ENCODE data around the gene POFUT1.

POFUT1 gene

DNA sequence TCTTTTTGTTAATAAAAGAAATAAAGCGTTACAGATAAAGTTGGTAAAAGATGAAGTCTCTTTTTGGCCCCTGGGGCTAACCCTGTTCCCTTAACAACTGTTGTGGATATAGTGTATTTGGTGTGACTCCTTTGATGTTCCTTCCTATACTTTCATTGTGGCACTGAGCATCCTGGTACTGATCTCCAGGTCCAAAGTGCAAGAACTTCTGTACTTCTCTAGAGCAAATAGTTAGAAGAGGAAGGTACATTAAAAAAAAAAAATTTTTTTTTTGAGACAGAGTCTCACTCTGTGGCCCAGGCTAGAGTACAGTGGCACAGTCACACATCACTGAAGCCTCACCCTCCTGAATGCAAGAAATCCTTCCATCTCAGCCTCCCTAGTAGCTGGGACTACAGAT is 6.2 kb downstream of the POFUT1 start:
- Histone ChIP-seq H3K9me3 (ENCODE audit: control insufficient read depth, low read length) (no peaks in the 10 kb centered on the region), H3K4me1 (ENCODE audit: control insufficient read depth, insufficient read depth, low read length) (peaks cover 10% of the 10 kb centered on the region), H3K9ac (ENCODE audit: low read length) (no peak overlapping the region), H3K4me3 (ENCODE audit: low read length) (no peak overlapping the region), H3K27me3 (replicated peaks; ENCODE audit: control insufficient read depth, insufficient read depth, low read length) (no peaks in the 10 kb centered on the region), H3K36me3 (ENCODE audit: control insufficient read depth, insufficient read depth, low read length, severe bottlenecking) (peaks cover 61% of the 10 kb centered on the region)
- no peak for DNase-seq (ENCODE audit: low read depth)

DNA sequence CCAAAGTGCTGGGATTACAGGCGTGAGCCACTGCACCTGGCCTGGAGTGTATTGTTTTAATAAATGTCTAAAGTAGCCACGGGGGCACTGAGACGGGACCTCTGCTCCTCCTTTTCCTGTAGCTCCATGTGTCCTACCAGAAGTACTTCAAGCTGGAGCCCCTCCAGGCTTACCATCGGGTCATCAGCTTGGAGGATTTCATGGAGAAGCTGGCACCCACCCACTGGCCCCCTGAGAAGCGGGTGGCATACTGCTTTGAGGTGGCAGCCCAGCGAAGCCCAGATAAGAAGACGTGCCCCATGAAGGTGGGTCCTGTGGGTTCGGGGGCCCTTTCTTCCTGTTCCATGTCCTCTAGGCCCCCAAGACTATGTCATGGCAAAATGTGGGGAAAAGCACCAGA is 7.5 kb downstream of the POFUT1 start:
- Histone ChIP-seq H3K4me3 (ENCODE audit: low read length) (no peak overlapping the region), H3K9ac (ENCODE audit: low read length) (no peak overlapping the region), H3K27me3 (replicated peaks; ENCODE audit: control insufficient read depth, insufficient read depth, low read length) (no peaks in the 10 kb centered on the region), H3K4me1 (ENCODE audit: control insufficient read depth, insufficient read depth, low read length) (peaks cover 3% of the 10 kb centered on the region), H3K36me3 (ENCODE audit: control insufficient read depth, insufficient read depth, low read length, severe bottlenecking) (peaks cover 62% of the 10 kb centered on the region), H3K9me3 (ENCODE audit: control insufficient read depth, low read length) (no peaks in the 10 kb centered on the region)
- no peak for DNase-seq (ENCODE audit: low read depth)

DNA sequence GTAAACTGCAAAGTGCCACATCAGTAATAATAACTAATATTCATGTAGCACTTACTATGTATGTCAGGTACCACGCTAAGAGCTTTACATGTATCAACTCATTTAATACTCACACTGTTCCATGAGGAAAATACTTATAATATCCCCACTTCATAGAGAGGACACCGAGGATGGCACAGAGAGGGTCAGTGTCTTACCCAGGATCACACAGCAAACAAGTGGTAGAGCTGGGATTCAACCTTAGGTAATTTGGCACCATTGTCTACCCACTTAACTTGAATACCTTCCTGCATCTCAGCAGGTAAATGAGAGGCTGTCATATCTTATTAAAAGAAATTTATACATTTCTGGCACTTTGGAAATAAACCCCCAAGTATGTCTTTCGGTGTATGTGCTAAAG is 8.0 kb downstream of the POFUT1 start:
- Histone ChIP-seq H3K4me3 (ENCODE audit: low read length) (no peak overlapping the region), H3K27me3 (replicated peaks; ENCODE audit: control insufficient read depth, insufficient read depth, low read length) (no peaks in the 10 kb centered on the region), H3K9ac (ENCODE audit: low read length) (no peak overlapping the region), H3K9me3 (ENCODE audit: control insufficient read depth, low read length) (no peaks in the 10 kb centered on the region), H3K4me1 (ENCODE audit: control insufficient read depth, insufficient read depth, low read length) (peaks cover 3% of the 10 kb centered on the region), H3K36me3 (ENCODE audit: control insufficient read depth, insufficient read depth, low read length, severe bottlenecking) (peaks cover 58% of the 10 kb centered on the region)
- no peak for DNase-seq (ENCODE audit: low read depth)

DNA sequence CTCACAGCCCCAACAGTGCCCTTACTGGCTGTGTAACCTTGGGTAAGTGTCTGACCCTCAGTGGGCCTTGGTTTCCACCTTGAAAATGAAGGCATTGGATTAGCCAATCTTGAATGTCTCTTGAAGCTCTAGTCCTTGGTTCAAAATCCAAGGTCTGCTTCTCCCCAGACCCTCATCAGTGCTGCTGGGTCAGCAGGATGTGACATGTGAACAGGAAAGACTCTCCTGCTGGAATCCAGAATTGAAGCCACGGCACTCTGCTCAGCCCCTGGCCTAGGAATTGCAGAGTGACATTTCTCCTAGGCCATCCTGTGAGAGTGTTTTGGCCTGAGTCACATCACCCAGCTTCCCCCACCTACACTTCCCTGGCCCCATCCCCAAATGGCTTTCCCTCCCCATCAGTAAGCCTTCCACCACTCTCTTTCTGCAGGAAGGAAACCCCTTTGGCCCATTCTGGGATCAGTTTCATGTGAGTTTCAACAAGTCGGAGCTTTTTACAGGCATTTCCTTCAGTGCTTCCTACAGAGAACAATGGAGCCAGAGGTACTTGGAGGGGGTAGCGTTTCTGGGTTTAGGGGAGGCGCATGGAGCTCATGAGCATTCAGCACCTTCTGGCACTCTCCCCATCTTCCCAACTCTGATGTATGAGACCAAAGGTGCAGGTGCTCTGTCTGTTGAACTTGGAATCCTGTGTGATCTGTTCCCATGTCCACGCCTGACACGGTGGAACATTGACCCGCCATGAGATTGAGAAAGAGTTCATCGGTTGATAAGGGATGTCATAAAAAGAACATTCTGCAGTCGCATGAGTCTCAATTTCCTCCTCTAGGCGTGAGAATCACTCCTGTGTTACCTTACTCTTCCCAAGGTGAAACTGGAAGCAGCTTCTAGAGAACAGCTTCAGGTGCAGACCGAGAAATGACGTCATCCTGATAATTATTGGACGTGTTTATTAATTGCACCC is 8.8 kb downstream of the POFUT1 start:
- Histone ChIP-seq H3K36me3 (ENCODE audit: control insufficient read depth, insufficient read depth, low read length, severe bottlenecking) (peaks cover 61% of the 10 kb centered on the region), H3K27me3 (replicated peaks; ENCODE audit: control insufficient read depth, insufficient read depth, low read length) (no peaks in the 10 kb centered on the region), H3K4me1 (ENCODE audit: control insufficient read depth, insufficient read depth, low read length) (peaks cover 3% of the 10 kb centered on the region), H3K9ac (ENCODE audit: low read length) (no peak overlapping the region), H3K4me3 (ENCODE audit: low read length) (no peak overlapping the region), H3K9me3 (ENCODE audit: control insufficient read depth, low read length) (no peaks in the 10 kb centered on the region)
- no peak for DNase-seq (ENCODE audit: low read depth)

- H3K27me3 ChIP-seq (replicated peaks; ENCODE audit: control insufficient read depth, insufficient read depth, low read length) = no peaks in the 10 kb centered on the region
- no peak overlapping the region for H3K4me3 ChIP-seq (ENCODE audit: low read length)
- no peaks in the 10 kb centered on the region for H3K9me3 ChIP-seq (ENCODE audit: control insufficient read depth, low read length)
- DNase-seq (ENCODE audit: low read depth) = no peak
- peaks cover 64% of the 10 kb centered on the region for H3K36me3 ChIP-seq (ENCODE audit: control insufficient read depth, insufficient read depth, low read length, severe bottlenecking)
- no peak overlapping the region for H3K9ac ChIP-seq (ENCODE audit: low read length)
- peaks cover 3% of the 10 kb centered on the region for H3K4me1 ChIP-seq (ENCODE audit: control insufficient read depth, insufficient read depth, low read length)
Observed at GRCh38 chr20:32218156-32218900, 10.6 kb downstream of the POFUT1 start.

DNA sequence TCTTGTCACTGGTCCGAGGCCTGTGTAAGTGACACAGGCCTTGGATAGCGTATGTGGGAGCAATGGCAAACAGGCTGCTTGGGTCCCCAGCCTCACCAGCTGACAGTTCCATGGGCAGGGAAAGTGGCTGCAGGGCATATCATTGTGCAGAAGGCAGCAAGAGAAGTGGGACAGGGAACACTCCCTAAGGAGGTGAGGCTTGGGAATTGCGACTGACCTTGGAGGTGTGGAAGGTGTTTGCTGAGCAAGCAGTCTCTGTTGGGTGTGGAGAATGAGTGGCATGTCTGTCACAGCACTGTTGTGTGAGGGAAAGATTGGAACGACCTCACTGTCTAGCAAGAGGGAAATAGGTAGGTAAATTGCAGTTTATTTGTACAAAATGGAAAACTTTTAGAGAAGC is 16.8 kb downstream of the POFUT1 start:
- no peak overlapping the region for H3K9ac ChIP-seq (ENCODE audit: low read length)
- H3K27me3 ChIP-seq (replicated peaks; ENCODE audit: control insufficient read depth, insufficient read depth, low read length) = no peaks in the 10 kb centered on the region
- H3K9me3 ChIP-seq (ENCODE audit: control insufficient read depth, low read length) = no peaks in the 10 kb centered on the region
- peaks cover 51% of the 10 kb centered on the region for H3K36me3 ChIP-seq (ENCODE audit: control insufficient read depth, insufficient read depth, low read length, severe bottlenecking)
- no peak overlapping the region for H3K4me3 ChIP-seq (ENCODE audit: low read length)
- DNase-seq (ENCODE audit: low read depth) = no peak
- peaks cover 25% of the 10 kb centered on the region for H3K4me1 ChIP-seq (ENCODE audit: control insufficient read depth, insufficient read depth, low read length)

DNA sequence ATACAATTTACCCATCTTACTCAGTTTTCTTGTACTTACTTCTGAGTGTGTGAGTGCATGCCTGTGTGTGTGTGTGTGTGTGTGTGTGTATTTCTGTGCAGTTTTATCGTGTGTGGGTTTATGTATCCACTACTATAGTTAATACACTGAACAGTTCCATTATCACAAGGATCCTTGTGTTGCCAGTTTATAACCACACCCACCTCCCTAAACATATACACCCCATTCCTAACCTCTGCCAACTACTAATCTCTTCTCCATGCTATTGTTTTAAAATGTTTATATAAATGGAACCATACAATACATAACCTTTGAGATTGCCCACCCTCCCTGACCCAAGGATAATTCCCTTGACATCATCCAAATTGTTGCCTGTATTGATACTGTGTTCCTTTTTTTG is 18.7 kb downstream of the POFUT1 start:
- H3K4me3 ChIP-seq (ENCODE audit: low read length) = no peak overlapping the region
- peaks cover 25% of the 10 kb centered on the region for H3K4me1 ChIP-seq (ENCODE audit: control insufficient read depth, insufficient read depth, low read length)
- H3K27me3 ChIP-seq (replicated peaks; ENCODE audit: control insufficient read depth, insufficient read depth, low read length) = no peaks in the 10 kb centered on the region
- no peak overlapping the region for H3K9ac ChIP-seq (ENCODE audit: low read length)
- no peaks in the 10 kb centered on the region for H3K9me3 ChIP-seq (ENCODE audit: control insufficient read depth, low read length)
- peaks cover 52% of the 10 kb centered on the region for H3K36me3 ChIP-seq (ENCODE audit: control insufficient read depth, insufficient read depth, low read length, severe bottlenecking)
- no peak for DNase-seq (ENCODE audit: low read depth)

DNA sequence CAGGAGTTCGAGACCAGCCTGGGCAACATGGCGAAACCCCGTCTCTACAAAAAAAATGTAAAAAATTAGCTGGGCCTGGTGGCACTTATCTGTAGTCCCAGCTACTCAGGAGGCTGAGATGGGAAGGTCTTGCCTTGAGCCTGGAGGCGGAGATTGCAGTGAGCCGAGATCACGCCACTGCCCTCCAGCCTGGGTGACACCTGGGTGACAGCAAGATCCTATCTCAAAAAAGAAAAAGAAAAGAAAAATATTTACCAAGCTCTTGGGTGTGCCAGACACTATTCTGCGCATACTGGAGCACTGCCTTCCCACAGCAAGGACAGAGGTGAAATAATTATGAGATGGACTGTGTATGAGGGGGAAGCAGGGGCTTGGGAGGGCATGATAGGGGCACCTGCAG is 19.6 kb downstream of the POFUT1 start:
- DNase-seq (ENCODE audit: low read depth) = no peak
- Histone ChIP-seq H3K36me3 (ENCODE audit: control insufficient read depth, insufficient read depth, low read length, severe bottlenecking) (peaks cover 58% of the 10 kb centered on the region), H3K9me3 (ENCODE audit: control insufficient read depth, low read length) (no peaks in the 10 kb centered on the region), H3K4me1 (ENCODE audit: control insufficient read depth, insufficient read depth, low read length) (peaks cover 25% of the 10 kb centered on the region), H3K9ac (ENCODE audit: low read length) (peak overlapping the region; percentile 63), H3K4me3 (ENCODE audit: low read length) (peak overlapping the region; percentile 35), H3K27me3 (replicated peaks; ENCODE audit: control insufficient read depth, insufficient read depth, low read length) (no peaks in the 10 kb centered on the region)

- Histone ChIP-seq H3K4me1 (ENCODE audit: control insufficient read depth, insufficient read depth, low read length) (peaks cover 25% of the 10 kb centered on the region), H3K9ac (ENCODE audit: low read length) (peak overlapping the region; percentile 63), H3K27me3 (replicated peaks; ENCODE audit: control insufficient read depth, insufficient read depth, low read length) (no peaks in the 10 kb centered on the region), H3K36me3 (ENCODE audit: control insufficient read depth, insufficient read depth, low read length, severe bottlenecking) (peaks cover 58% of the 10 kb centered on the region), H3K4me3 (ENCODE audit: low read length) (peak overlapping the region; percentile 35), H3K9me3 (ENCODE audit: control insufficient read depth, low read length) (no peaks in the 10 kb centered on the region)
- DNase-seq (ENCODE audit: low read depth) = no peak
Observed at GRCh38 chr20:32227744-32228688, 20.3 kb downstream of the POFUT1 start.

- no peak overlapping the region for H3K4me3 ChIP-seq (ENCODE audit: low read length)
- H3K36me3 ChIP-seq (ENCODE audit: control insufficient read depth, insufficient read depth, low read length, severe bottlenecking) = peaks cover 57% of the 10 kb centered on the region
- H3K4me1 ChIP-seq (ENCODE audit: control insufficient read depth, insufficient read depth, low read length) = peaks cover 25% of the 10 kb centered on the region
- H3K9me3 ChIP-seq (ENCODE audit: control insufficient read depth, low read length) = no peaks in the 10 kb centered on the region
- no peaks in the 10 kb centered on the region for H3K27me3 ChIP-seq (replicated peaks; ENCODE audit: control insufficient read depth, insufficient read depth, low read length)
- no peak overlapping the region for H3K9ac ChIP-seq (ENCODE audit: low read length)
- DNase-seq (ENCODE audit: low read depth) = no peak
Observed at GRCh38 chr20:32229251-32229747, 21.6 kb downstream of the POFUT1 start.

All from adipocyte (in vitro differentiated cells).